CD4-positive, alpha-beta T cell (primary cell): ENCODE data around the gene SNTB2. TPM values are rescaled to one million over a fixed set of nuclear protein-coding genes. Genes with fewer than 3 reads are reported as not detected.

ENCODE experiments used
- ATAC-seq: fragments of 200-7000 bp; cut with Tn5 transposase; one replicate; pipeline ENCODE4 v1.10.0; 2022; ENCODE audit warnings: mild to moderate bottlenecking; ENCODE audit not compliant: poor library complexity
- CTCF ChIA-PET: fragments of 350-600 bp; sonication (Branson Sonifier 250); formaldehyde crosslinking; loops from one replicate; lab custom pipeline; 2021; ENCODE audit warnings: antibody characterized with exemption, inconsistent platforms; lab: Charles Lee
- POLR2A ChIA-PET: fragments of 350-600 bp; sonication (Branson Sonifier 250); formaldehyde crosslinking; loops from one replicate; lab custom pipeline; 2021; ENCODE audit warnings: antibody characterized with exemption, inconsistent platforms; lab: Charles Lee
- DNase-seq, 14 experiments: peaks; one replicate each; pipeline ENCODE4 v3.0.0-alpha.2; 2013 to 2020; ENCODE audit warnings: mixed read lengths in 2 of 14
- H3K27ac ChIP-seq, 2 donors: one replicate each; pipeline versions ENCODE4 v1.5.1 to v1.7.0; 2013; ENCODE audit warnings: low read length in 2 of 2, low read depth in 1 of 2, mild to moderate bottlenecking in 1 of 2
- H3K27me3 ChIP-seq, 2 experiments: 1 replicate in 1 of 2; 2 replicates in 1 of 2; pipeline versions ENCODE4 v1.6.1 to v1.7.0; 2013; ENCODE audit warnings: low read length in 2 of 2, control low read depth in 1 of 2, mild to moderate bottlenecking in 1 of 2, moderate library complexity in 1 of 2; ENCODE audit not compliant: insufficient read depth in 2 of 2, control insufficient read depth in 1 of 2
- H3K36me3 ChIP-seq: one replicate; pipeline ENCODE4 v1.6.1; 2013; ENCODE audit warnings: low read length, control low read depth; ENCODE audit not compliant: insufficient read depth
- H3K4me1 ChIP-seq: one replicate; pipeline ENCODE4 v1.6.1; 2013; ENCODE audit warnings: low read length, control low read depth; ENCODE audit not compliant: insufficient read depth
- H3K4me3 ChIP-seq: one replicate; pipeline ENCODE4 v1.5.1; 2013; ENCODE audit warnings: mild to moderate bottlenecking, low read length, moderate library complexity
- H3K9me3 ChIP-seq, 2 experiments: 1 replicate in 1 of 2; 2 replicates in 1 of 2; pipeline versions ENCODE4 v1.6.1 to v1.7.0; 2013; ENCODE audit warnings: low read length in 2 of 2, mild to moderate bottlenecking in 2 of 2, control low read depth in 1 of 2, moderate library complexity in 1 of 2; ENCODE audit not compliant: control insufficient read depth in 1 of 2, insufficient read depth in 1 of 2
- H3K27ac Mint-ChIP-seq: one replicate; pipeline ENCODE4 v1.8.0; 2020; ENCODE audit warnings: mixed read lengths
- H3K27me3 Mint-ChIP-seq: one replicate; pipeline ENCODE4 v1.8.0; 2021; ENCODE audit warnings: mixed read lengths
- H3K36me3 Mint-ChIP-seq: one replicate; pipeline ENCODE4 v1.8.0; 2021; ENCODE audit warnings: low read depth, mixed read lengths
- H3K4me1 Mint-ChIP-seq: one replicate; pipeline ENCODE4 v1.8.0; 2021; ENCODE audit warnings: low read depth, mixed read lengths
- H3K4me3 Mint-ChIP-seq: one replicate; pipeline ENCODE4 v1.8.0; 2020; ENCODE audit warnings: mild to moderate bottlenecking, mixed read lengths
- H3K9me3 Mint-ChIP-seq: one replicate; pipeline ENCODE4 v1.8.0; 2020; ENCODE audit warnings: mixed read lengths
- intact Hi-C, 2 experiments: fragments of 100-400 bp; cut with DNase I in 1 of 2; cut with micrococcal nuclease in 1 of 2; formaldehyde crosslinking; loops; one replicate each; pipeline versions ENCODE4 v1.15.1 to v1.9.0; 2023 to 2025; cut with DNase I, micrococcal nuclease
- total RNA-seq, 174 experiments: library from RNA in 2 of 174; stranded (reverse) in 2 of 174; gene quantifications; one replicate each; pipeline ENCODE4 v1.2.3 and lab custom pipeline; 2021 to 2026
- TF ChIP-seq, protein P1 (sequence below): fragments of 200-600 bp; IDR thresholded peaks from one replicate; pipeline ENCODE4 v1.8.0; 2022; ENCODE audit warnings: antibody characterized with exemption, mild to moderate bottlenecking

The SNTB2 gene
- total RNA-seq, 2 experiments from 2014 or later, result 10.1 to 11.4 TPM

DNA sequence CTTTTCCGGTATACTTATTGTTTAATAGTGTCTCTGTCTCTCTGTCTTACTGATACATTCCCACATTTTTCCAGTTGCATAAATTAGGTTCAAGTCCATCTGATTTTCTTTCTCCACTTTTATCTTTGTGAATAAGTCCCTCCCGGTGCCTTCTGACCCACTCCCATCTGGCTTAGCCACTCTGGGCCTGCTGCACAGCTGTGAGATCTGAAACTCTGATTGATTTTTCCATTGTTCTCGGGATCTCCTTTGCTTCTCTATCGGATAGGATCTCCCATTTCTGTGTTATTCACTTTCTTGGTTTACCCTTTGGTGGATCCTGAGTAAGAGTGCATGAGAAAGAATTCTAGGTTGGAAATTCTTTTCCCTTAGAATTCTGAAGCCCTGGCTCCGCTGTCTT lies 46.0 kb upstream of the SNTB2 start:
- H3K4me3 ChIP-seq, result no peak overlapping the region
- Mint-ChIP-seq H3K27ac (no peak overlapping the region), H3K4me3 (no peak overlapping the region), H3K27me3 (no peaks in the 10 kb centered on the region), H3K9me3 (no peaks in the 10 kb centered on the region), H3K4me1 (no peaks in the 10 kb centered on the region), H3K36me3 (peaks cover 86% of the 10 kb centered on the region)
- no peak overlapping the region for H3K27ac ChIP-seq
- no peaks in the 10 kb centered on the region for H3K9me3 ChIP-seq
- no peaks in the 10 kb centered on the region for H3K27me3 ChIP-seq
- intact Hi-C loops, result no loop called here
- ChIA-PET POLR2A (no interaction called here), CTCF (interaction anchor here (0.9 to 1.0 kb wide), 2 partner anchors 9 to 136 kb away, joined by 3 read pairs; no protein-coding TSS in a partner anchor)
- H3K4me1 ChIP-seq, result no peaks in the 10 kb centered on the region
- ATAC-seq, result no peak
- TF ChIP-seq, protein P1, sequence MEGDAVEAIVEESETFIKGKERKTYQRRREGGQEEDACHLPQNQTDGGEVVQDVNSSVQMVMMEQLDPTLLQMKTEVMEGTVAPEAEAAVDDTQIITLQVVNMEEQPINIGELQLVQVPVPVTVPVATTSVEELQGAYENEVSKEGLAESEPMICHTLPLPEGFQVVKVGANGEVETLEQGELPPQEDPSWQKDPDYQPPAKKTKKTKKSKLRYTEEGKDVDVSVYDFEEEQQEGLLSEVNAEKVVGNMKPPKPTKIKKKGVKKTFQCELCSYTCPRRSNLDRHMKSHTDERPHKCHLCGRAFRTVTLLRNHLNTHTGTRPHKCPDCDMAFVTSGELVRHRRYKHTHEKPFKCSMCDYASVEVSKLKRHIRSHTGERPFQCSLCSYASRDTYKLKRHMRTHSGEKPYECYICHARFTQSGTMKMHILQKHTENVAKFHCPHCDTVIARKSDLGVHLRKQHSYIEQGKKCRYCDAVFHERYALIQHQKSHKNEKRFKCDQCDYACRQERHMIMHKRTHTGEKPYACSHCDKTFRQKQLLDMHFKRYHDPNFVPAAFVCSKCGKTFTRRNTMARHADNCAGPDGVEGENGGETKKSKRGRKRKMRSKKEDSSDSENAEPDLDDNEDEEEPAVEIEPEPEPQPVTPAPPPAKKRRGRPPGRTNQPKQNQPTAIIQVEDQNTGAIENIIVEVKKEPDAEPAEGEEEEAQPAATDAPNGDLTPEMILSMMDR, result no peak
- DNase-seq, result no peak
- peaks cover 70% of the 10 kb centered on the region for H3K36me3 ChIP-seq

DNA sequence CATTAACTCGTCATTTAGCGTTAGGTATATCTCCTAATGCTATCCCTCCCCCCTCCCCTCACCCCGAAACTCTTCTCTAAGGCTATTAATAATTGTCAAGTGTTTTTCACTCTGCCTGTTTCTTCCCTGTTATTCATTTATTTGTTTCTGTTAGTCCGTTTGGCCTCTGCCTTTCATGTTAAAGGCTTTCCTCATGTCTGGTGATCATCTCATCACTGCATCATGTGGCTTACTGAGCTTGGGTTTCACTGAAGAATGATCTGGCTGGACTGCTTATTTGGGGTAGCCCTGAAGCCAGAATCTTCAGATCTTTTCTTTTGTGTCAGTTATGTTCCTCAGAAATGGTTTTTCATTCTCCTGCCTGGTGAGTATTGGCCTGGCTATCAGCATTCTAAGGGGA lies 45.0 kb upstream of the SNTB2 start:
- Mint-ChIP-seq H3K36me3 (peaks cover 81% of the 10 kb centered on the region), H3K27ac (no peak overlapping the region), H3K4me1 (no peaks in the 10 kb centered on the region), H3K27me3 (no peaks in the 10 kb centered on the region), H3K4me3 (no peak overlapping the region), H3K9me3 (no peaks in the 10 kb centered on the region)
- H3K4me3 ChIP-seq, result no peak overlapping the region
- TF ChIP-seq, protein P1, result no peak
- H3K9me3 ChIP-seq, result no peaks in the 10 kb centered on the region
- no peaks in the 10 kb centered on the region for H3K27me3 ChIP-seq
- ChIA-PET CTCF (interaction anchor here (1.0 kb wide), 1 partner anchor 135 kb away, joined by 3 read pairs; no protein-coding TSS in a partner anchor), POLR2A (no interaction called here)
- ATAC-seq (no peak), DNase-seq (no peak)
- intact Hi-C loops, result no loop called here
- H3K36me3 ChIP-seq, result peaks cover 70% of the 10 kb centered on the region
- no peak overlapping the region for H3K27ac ChIP-seq
- H3K4me1 ChIP-seq, result no peaks in the 10 kb centered on the region

DNA sequence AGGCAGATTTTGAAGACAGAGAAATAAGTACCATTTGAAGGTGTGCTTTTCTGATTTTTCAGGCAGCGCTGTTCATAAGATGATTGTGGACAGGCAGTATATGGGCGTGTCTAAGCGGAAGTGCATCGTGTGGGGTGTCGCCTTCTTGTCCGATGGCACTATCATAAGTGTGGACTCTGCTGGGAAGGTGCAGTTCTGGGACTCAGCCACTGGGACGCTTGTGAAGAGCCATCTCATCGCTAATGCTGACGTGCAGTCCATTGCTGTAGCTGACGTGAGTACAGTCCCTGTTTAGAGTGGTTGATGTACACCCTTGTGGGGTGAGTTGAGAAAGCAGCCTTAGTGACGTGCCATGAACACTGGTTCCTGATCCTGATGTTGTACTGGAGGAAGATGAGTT lies 43.8 kb upstream of the SNTB2 start:
- TF ChIP-seq, protein P1, result no peak
- Mint-ChIP-seq H3K27ac (no peak overlapping the region), H3K27me3 (no peaks in the 10 kb centered on the region), H3K9me3 (no peaks in the 10 kb centered on the region), H3K4me1 (no peaks in the 10 kb centered on the region), H3K4me3 (no peak overlapping the region), H3K36me3 (peaks cover 75% of the 10 kb centered on the region)
- no peaks in the 10 kb centered on the region for H3K4me1 ChIP-seq
- no peak overlapping the region for H3K27ac ChIP-seq
- ChIA-PET POLR2A (no interaction called here), CTCF (no interaction called here)
- intact Hi-C loops, result no loop called here
- H3K27me3 ChIP-seq, result no peaks in the 10 kb centered on the region
- H3K36me3 ChIP-seq, result peaks cover 60% of the 10 kb centered on the region
- H3K4me3 ChIP-seq, result no peak overlapping the region
- H3K9me3 ChIP-seq, result no peaks in the 10 kb centered on the region
- peak in 1 of 14 experiments; percentile 20 for DNase-seq
- ATAC-seq, result no peak
